ENCODE measurements around the gene UBTD2.

Gene UBTD2

GRCh38 chr5:172188893-172189692 lies 94.5 kb downstream of the UBTD2 start:
- DNase-seq = no peak

GRCh38 chr5:172188033-172188892 lies 95.3 kb downstream of the UBTD2 start, which contains the start of gene STK10:
Gene STK10, minus strand, starts transcription at chr5:172188224. Its CDS starts 182 bp downstream, at chr5:172188042.
- peak; percentile 93 for DNase-seq

GRCh38 chr5:172187118-172188032 lies 96.2 kb downstream of the UBTD2 start:
- DNase-seq = peak; percentile 67

GRCh38 chr5:172186114-172186695 lies 97.4 kb downstream of the UBTD2 start:
- no peak for DNase-seq

GRCh38 chr5:172185096-172185461 lies 98.5 kb downstream of the UBTD2 start:
- DNase-seq = no peak

- DNase-seq = no peak
These were observed 99.7 kb downstream of the UBTD2 start for GRCh38 chr5:172183881-172184280.

GRCh38 chr5:172182291-172182690 lies 101.3 kb downstream of the UBTD2 start:
- no peak for DNase-seq

- DNase-seq = no peak
These were observed 102.6 kb downstream of the UBTD2 start for GRCh38 chr5:172180936-172181335.

GRCh38 chr5:172178991-172179989 lies 104.3 kb downstream of the UBTD2 start:
- peak; percentile 74 for DNase-seq

GRCh38 chr5:172178301-172178987 lies 105.1 kb downstream of the UBTD2 start:
- peak; percentile 6 for DNase-seq

GRCh38 chr5:172177176-172177575 lies 106.4 kb downstream of the UBTD2 start:
- no peak for DNase-seq

- peak; percentile 88 for DNase-seq
These were observed 108.3 kb downstream of the UBTD2 start for GRCh38 chr5:172175263-172175719.

GRCh38 chr5:172173564-172174153 lies 109.9 kb downstream of the UBTD2 start:
- no peak for DNase-seq

- no peak for DNase-seq
These were observed 110.5 kb downstream of the UBTD2 start for GRCh38 chr5:172172912-172173563.

GRCh38 chr5:172171118-172171517 lies 112.4 kb downstream of the UBTD2 start:
- DNase-seq = no peak

GRCh38 chr5:172170251-172170701 lies 113.3 kb downstream of the UBTD2 start:
- DNase-seq = peak; percentile 12

GRCh38 chr5:172169216-172169615 lies 114.3 kb downstream of the UBTD2 start:
- no peak for DNase-seq

GRCh38 chr5:172168311-172168710 lies 115.3 kb downstream of the UBTD2 start:
- DNase-seq = no peak

GRCh38 chr5:172167895-172168294 lies 115.7 kb downstream of the UBTD2 start:
- no peak for DNase-seq
